ENCODE measurements around the gene LILRA1. TPM values are rescaled to one million over a fixed set of nuclear protein-coding genes. Genes with fewer than 3 reads are reported as not detected.

The LILRA1 gene
- total and polyA plus RNA-seq, 10 of the 15 experiments (the other 5 are each of a cell fraction or from before 2014, with no cell fraction given), result 0.04 TPM; not detected in 9

DNA sequence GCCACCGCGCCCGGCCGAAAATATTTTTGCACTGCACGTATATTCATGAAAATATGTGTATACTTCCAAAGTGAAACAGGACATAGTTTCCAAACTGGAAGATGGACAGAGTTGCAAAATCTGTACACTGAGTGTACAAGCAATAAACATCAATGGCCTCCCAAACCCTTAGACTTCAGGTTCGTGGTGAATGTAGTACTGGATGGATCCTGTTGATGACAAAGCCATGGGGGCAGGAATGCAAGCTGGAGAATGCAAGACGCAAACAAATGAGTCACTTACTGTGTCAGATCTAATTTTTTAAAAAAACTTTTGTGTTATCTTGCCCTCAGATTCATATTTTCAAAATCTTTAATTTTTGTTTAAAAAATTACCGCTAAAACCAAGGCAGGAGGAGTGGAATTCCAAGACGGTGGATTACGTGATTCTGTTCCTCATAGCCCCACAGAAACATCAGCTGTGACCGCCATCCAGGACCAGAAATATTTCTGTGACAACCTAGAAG lies 32.5 kb upstream of the LILRA1 start:
- intact Hi-C loops (cut with micrococcal nuclease; ENCODE audit: unreplicated experiment), result no loop called here
- TF ChIP-seq CEBPB (IDR thresholded peaks at IDR 0.05; ENCODE audit: borderline replicate concordance in 1 of 2, low read depth in 2 of 2, low read length in 2 of 2), result no peak
- no peak for TF ChIP-seq CBFB (IDR thresholded peaks at IDR 0.05; ENCODE audit: low read depth)
- TF ChIP-seq SIX5 (IDR thresholded peaks at IDR 0.05; ENCODE audit: low read depth, low read length, severe bottlenecking), result no peak
- no peak for TF ChIP-seq NRF1 (conservative IDR thresholded peaks at IDR 0.05; ENCODE audit: low read depth, low read length)
- TF ChIP-seq JUNB (IDR thresholded peaks at IDR 0.05), result no peak
- TF ChIP-seq FOXK2 (IDR thresholded peaks at IDR 0.05), result no peak
- no peak for TF ChIP-seq FOS (IDR thresholded peaks at IDR 0.05; ENCODE audit: borderline replicate concordance, extremely low read depth, insufficient read length)
- no peak for TF ChIP-seq ZBED1 (IDR thresholded peaks at IDR 0.05; ENCODE audit: borderline replicate concordance)
- no peak for TF ChIP-seq YY1 (IDR thresholded peaks at IDR 0.05; ENCODE audit: low read depth, low read length)
- no peak for TF ChIP-seq CHD4 (IDR thresholded peaks at IDR 0.05)
- TF ChIP-seq, protein P1, sequence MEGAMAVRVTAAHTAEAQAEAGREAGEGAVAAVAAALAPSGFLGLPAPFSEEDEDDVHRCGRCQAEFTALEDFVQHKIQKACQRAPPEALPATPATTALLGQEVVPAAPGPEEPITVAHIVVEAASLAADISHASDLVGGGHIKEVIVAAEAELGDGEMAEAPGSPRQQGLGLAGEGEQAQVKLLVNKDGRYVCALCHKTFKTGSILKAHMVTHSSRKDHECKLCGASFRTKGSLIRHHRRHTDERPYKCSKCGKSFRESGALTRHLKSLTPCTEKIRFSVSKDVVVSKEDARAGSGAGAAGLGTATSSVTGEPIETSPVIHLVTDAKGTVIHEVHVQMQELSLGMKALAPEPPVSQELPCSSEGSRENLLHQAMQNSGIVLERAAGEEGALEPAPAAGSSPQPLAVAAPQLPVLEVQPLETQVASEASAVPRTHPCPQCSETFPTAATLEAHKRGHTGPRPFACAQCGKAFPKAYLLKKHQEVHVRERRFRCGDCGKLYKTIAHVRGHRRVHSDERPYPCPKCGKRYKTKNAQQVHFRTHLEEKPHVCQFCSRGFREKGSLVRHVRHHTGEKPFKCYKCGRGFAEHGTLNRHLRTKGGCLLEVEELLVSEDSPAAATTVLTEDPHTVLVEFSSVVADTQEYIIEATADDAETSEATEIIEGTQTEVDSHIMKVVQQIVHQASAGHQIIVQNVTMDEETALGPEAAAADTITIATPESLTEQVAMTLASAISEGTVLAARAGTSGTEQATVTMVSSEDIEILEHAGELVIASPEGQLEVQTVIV (IDR thresholded peaks at IDR 0.05; ENCODE audit: borderline replicate concordance, partially characterized antibody), result no peak
- no peak for TF ChIP-seq NR2F1 (conservative IDR thresholded peaks at IDR 0.05)
- TF ChIP-seq KLF5 (IDR thresholded peaks at IDR 0.05; ENCODE audit: partially characterized antibody), result no peak
- no peak for TF ChIP-seq RELA (IDR thresholded peaks at IDR 0.05; ENCODE audit: borderline replicate concordance, partially characterized antibody)
- TF ChIP-seq IKZF2 (IDR thresholded peaks at IDR 0.05), result no peak
- TF ChIP-seq NR2C2 (IDR thresholded peaks at IDR 0.05; ENCODE audit: borderline replicate concordance, control insufficient read depth, insufficient read length, low read depth), result no peak
- TF ChIP-seq, protein P2, sequence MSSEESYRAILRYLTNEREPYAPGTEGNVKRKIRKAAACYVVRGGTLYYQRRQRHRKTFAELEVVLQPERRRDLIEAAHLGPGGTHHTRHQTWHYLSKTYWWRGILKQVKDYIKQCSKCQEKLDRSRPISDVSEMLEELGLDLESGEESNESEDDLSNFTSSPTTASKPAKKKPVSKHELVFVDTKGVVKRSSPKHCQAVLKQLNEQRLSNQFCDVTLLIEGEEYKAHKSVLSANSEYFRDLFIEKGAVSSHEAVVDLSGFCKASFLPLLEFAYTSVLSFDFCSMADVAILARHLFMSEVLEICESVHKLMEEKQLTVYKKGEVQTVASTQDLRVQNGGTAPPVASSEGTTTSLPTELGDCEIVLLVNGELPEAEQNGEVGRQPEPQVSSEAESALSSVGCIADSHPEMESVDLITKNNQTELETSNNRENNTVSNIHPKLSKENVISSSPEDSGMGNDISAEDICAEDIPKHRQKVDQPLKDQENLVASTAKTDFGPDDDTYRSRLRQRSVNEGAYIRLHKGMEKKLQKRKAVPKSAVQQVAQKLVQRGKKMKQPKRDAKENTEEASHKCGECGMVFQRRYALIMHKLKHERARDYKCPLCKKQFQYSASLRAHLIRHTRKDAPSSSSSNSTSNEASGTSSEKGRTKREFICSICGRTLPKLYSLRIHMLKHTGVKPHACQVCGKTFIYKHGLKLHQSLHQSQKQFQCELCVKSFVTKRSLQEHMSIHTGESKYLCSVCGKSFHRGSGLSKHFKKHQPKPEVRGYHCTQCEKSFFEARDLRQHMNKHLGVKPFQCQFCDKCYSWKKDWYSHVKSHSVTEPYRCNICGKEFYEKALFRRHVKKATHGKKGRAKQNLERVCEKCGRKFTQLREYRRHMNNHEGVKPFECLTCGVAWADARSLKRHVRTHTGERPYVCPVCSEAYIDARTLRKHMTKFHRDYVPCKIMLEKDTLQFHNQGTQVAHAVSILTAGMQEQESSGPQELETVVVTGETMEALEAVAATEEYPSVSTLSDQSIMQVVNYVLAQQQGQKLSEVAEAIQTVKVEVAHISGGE (CRISPR knock-in tag; IDR thresholded peaks at IDR 0.05), result no peak
- no peak for TF ChIP-seq FOXM1 (IDR thresholded peaks at IDR 0.05; ENCODE audit: low read depth, low read length)
- TF ChIP-seq BCL11A (IDR thresholded peaks at IDR 0.05; ENCODE audit: low read depth, low read length), result no peak

More for the DNA sequence above, 32.5 kb upstream of the LILRA1 start:
- ChIA-PET POLR2A (no interaction called here), CTCF (interaction anchor here (1.2 kb wide), 1 partner anchor 112 kb away, joined by 3 read pairs; no protein-coding TSS in a partner anchor), RAD21 (ENCODE audit: unreplicated experiment) (interaction anchor here (0.7 kb wide), 1 partner anchor 650 kb away, joined by 5 read pairs; no protein-coding TSS in a partner anchor), SMC1A (ENCODE audit: uncharacterized antibody, unreplicated experiment) (no interaction called here)
- H3K9me3 ChIP-seq (replicated peaks; ENCODE audit: control insufficient read depth, insufficient read depth, low read length), result no peaks in the 10 kb centered on the region
- H2AFZ ChIP-seq (ENCODE audit: control insufficient read depth, low read depth, low read length), result no peak overlapping the region
- FAIRE-seq (no peak), DNase-seq (ENCODE audit: low read depth, low spot score) (no peak), ATAC-seq (no peak)
- no TSS peak for BruUV-seq (replicated peaks)
- WGBS (ENCODE audit: insufficient coverage, insufficient replicate concordance, low lambda C conversion rate, missing lambda C conversion rate), result 79% methylated on average over 11 of the region's 11 CpGs
- H3K27ac ChIP-seq (ENCODE audit: control insufficient read depth, insufficient read depth), result no peak overlapping the region
- H3K36me3 ChIP-seq (ENCODE audit: control insufficient read depth in 2 of 2, insufficient read depth in 2 of 2, low read length in 1 of 2), result no peaks in the 10 kb centered on the region
- no peaks in the 10 kb centered on the region for H3K79me2 ChIP-seq (ENCODE audit: control insufficient read depth, insufficient read depth, low read length)
- H3K9ac ChIP-seq (ENCODE audit: control insufficient read depth, insufficient read depth, low read length), result no peak overlapping the region
- H3K4me3 ChIP-seq, result no peak overlapping the region
- in situ Hi-C loops (cut with MboI), result no loop called here
- peaks cover 5% of the 10 kb centered on the region; the same call in 1 of the 2 replicates for H3K4me1 ChIP-seq (ENCODE audit: control insufficient read depth, insufficient read depth, low read length)
- no peaks in the 10 kb centered on the region for H4K20me1 ChIP-seq (ENCODE audit: control insufficient read depth, insufficient read depth)
- H3K27me3 ChIP-seq (replicated peaks in 1 of 2; ENCODE audit: control insufficient read depth in 2 of 2, insufficient read depth in 2 of 2, low read length in 1 of 2), result no peaks in the 10 kb centered on the region; a peak in 1 of 4 replicates
- no peak overlapping the region for H3K4me2 ChIP-seq (ENCODE audit: control insufficient read depth, insufficient read depth)

All from GM12878 (cell line).